DLD1 (cell line): ENCODE measurements around the gene ABCG4.
"Not testable (repeated sequence)": the region's sequence is repeated elsewhere in the genome, so short reads cannot be mapped to it uniquely, and the experiment has no call there.

ENCODE experiments used
- in situ Hi-C: cut with HindIII; loops from 2 replicates; pipeline ENCODE4 v1.10.0; 2017; ENCODE audit warnings: low sequenced_read_pairs

Gene ABCG4

GRCh38 chr11:119114351-119114750, 34.5 kb upstream of the ABCG4 start:
- in situ Hi-C loops: loop anchor here (25.0 kb wide), 1 partner anchor 148 kb away; no protein-coding TSS in a partner anchor

- in situ Hi-C loops: loop anchor here (25.0 kb wide), 1 partner anchor 147 kb away; no protein-coding TSS in a partner anchor
These were observed 33.2 kb upstream of the ABCG4 start for GRCh38 chr11:119115484-119116234.

- in situ Hi-C loops: loop anchor here (25.0 kb wide), 1 partner anchor 146 kb away; no protein-coding TSS in a partner anchor
These were observed 32.6 kb upstream of the ABCG4 start for GRCh38 chr11:119116235-119116594.

GRCh38 chr11:119116601-119117000, 32.3 kb upstream of the ABCG4 start:
- in situ Hi-C loops: loop anchor here (25.0 kb wide), 1 partner anchor 146 kb away; no protein-coding TSS in a partner anchor

GRCh38 chr11:119117004-119117706, 31.7 kb upstream of the ABCG4 start:
- in situ Hi-C loops: loop anchor here (25.0 kb wide), 1 partner anchor 145 kb away; no protein-coding TSS in a partner anchor

- in situ Hi-C loops: loop anchor here (25.0 kb wide), 1 partner anchor 144 kb away; no protein-coding TSS in a partner anchor
These were observed 30.6 kb upstream of the ABCG4 start for GRCh38 chr11:119118227-119118626.

- in situ Hi-C loops: loop anchor here (25.0 kb wide), 1 partner anchor 143 kb away; no protein-coding TSS in a partner anchor
These were observed 29.9 kb upstream of the ABCG4 start for GRCh38 chr11:119118946-119119345.

GRCh38 chr11:119120639-119121007, 28.2 kb upstream of the ABCG4 start:
- in situ Hi-C loops: loop anchor here (25.0 kb wide), 1 partner anchor 142 kb away; no protein-coding TSS in a partner anchor

- in situ Hi-C loops: loop anchor here (25.0 kb wide), 1 partner anchor 141 kb away; no protein-coding TSS in a partner anchor
These were observed 27.6 kb upstream of the ABCG4 start, which contains the start of gene HINFP for GRCh38 chr11:119121008-119121810. Gene HINFP, plus strand, starts transcription at chr11:119121580. Its CDS starts 5,365 bp downstream, at chr11:119126945.

- in situ Hi-C loops: loop anchor here (25.0 kb wide), 1 partner anchor 141 kb away; no protein-coding TSS in a partner anchor
These were observed 27.1 kb upstream of the ABCG4 start for GRCh38 chr11:119121811-119122124.

- in situ Hi-C loops: no loop called here
These were observed 23.0 kb upstream of the ABCG4 start for GRCh38 chr11:119125821-119126220.

GRCh38 chr11:119126675-119127268, 22.1 kb upstream of the ABCG4 start:
- in situ Hi-C loops: no loop called here

- in situ Hi-C loops: no loop called here
These were observed 18.2 kb upstream of the ABCG4 start for GRCh38 chr11:119130662-119131061.

GRCh38 chr11:119134389-119134978, 14.4 kb upstream of the ABCG4 start:
- in situ Hi-C loops: no loop called here

- in situ Hi-C loops: not testable (repeated sequence)
These were observed 9.6 kb upstream of the ABCG4 start for GRCh38 chr11:119139276-119139675.

GRCh38 chr11:119144825-119145486, 3.9 kb upstream of the ABCG4 start:
- in situ Hi-C loops: no loop called here

- in situ Hi-C loops: no loop called here
These were observed 3.3 kb upstream of the ABCG4 start for GRCh38 chr11:119145551-119145950.

- in situ Hi-C loops: no loop called here
These were observed 1.1 kb upstream of the ABCG4 start for GRCh38 chr11:119147604-119148333.

- in situ Hi-C loops: no loop called here
These were observed 183 bp upstream of the ABCG4 start for GRCh38 chr11:119148720-119149017.
